GM12878 (cell line): ENCODE data around the gene TBCK. TPM values are rescaled to one million over a fixed set of nuclear protein-coding genes. Genes with fewer than 3 reads are reported as not detected.

Source experiments
- ATAC-seq: fragments of 200-7000 bp; cut with Tn5 transposase; 3 replicates; pipeline ENCODE4 v1.9.1; 2020; ENCODE audit warnings: mild to moderate bottlenecking, moderate library complexity
- BruUV-seq: library from RNA; stranded (reverse); fragments of 400-500 nt; replicated peaks from 2 replicates; lab custom pipeline; 2021; lab: Mats Ljungman, UMichigan
- CTCF ChIA-PET: fragments of 300-600 bp; sonication (Branson Sonifier 250); formaldehyde crosslinking; extraction: SDS; loops from one replicate; lab custom pipeline; 2021; ENCODE audit warnings: inconsistent platforms; lab: Yijun Ruan, JAX
- POLR2A ChIA-PET: fragments of 350-600 bp; formaldehyde crosslinking; extraction: SDS; loops from one replicate; lab custom pipeline; 2021; ENCODE audit warnings: inconsistent platforms; lab: Charles Lee
- RAD21 ChIA-PET: fragments of 300-600 bp; sonication (Branson Sonifier 250); formaldehyde crosslinking; loops from one replicate; lab custom pipeline; 2023; ENCODE audit warnings: antibody characterized with exemption; ENCODE audit not compliant: unreplicated experiment; lab: Charles Lee
- SMC1A ChIA-PET: fragments of 300-600 bp; sonication (Branson Sonifier 250); formaldehyde crosslinking; loops from one replicate; lab custom pipeline; 2023; ENCODE audit not compliant: unreplicated experiment, uncharacterized antibody; lab: Charles Lee
- DNase-seq: peaks from one replicate; pipeline ENCODE4 v3.0.0-alpha.2; 2011; ENCODE audit warnings: low read depth, low spot score
- FAIRE-seq: peaks from 3 replicates; lab custom pipeline; 2011; peaks lifted over from hg19 to GRCh38; lab: Jason Lieb, UNC
- H2AFZ ChIP-seq: 2 replicates; pipeline ENCODE4 v1.6.0; 2011; ENCODE audit warnings: low read depth, low read length, control low read depth; ENCODE audit not compliant: control insufficient read depth
- H3K27ac ChIP-seq: 2 replicates; pipeline ENCODE4 v1.5.1; 2011; ENCODE audit warnings: control low read depth; ENCODE audit not compliant: control insufficient read depth, insufficient read depth
- H3K27me3 ChIP-seq, 2 experiments: replicated peaks in 1 of 2; 2 replicates each; pipeline versions ENCODE4 v1.6.0 to v1.6.1; 2011; ENCODE audit warnings: low read length in 1 of 2; ENCODE audit not compliant: control insufficient read depth in 2 of 2, insufficient read depth in 2 of 2
- H3K36me3 ChIP-seq, 2 experiments: 2 replicates each; pipeline ENCODE4 v1.5.1; 2011; ENCODE audit warnings: low read length in 1 of 2; ENCODE audit not compliant: control insufficient read depth in 2 of 2, insufficient read depth in 2 of 2
- H3K4me1 ChIP-seq: 2 replicates; pipeline ENCODE4 v1.6.1; 2011; ENCODE audit warnings: mild to moderate bottlenecking, low read length, moderate library complexity, mixed read lengths; ENCODE audit not compliant: control insufficient read depth, insufficient read depth
- H3K4me2 ChIP-seq: 2 replicates; pipeline ENCODE4 v1.6.0; 2011; ENCODE audit warnings: control low read depth; ENCODE audit not compliant: control insufficient read depth, insufficient read depth
- H3K4me3 ChIP-seq: fragments of 200-600 bp; sonication (generic); 2 replicates; pipeline ENCODE4 v1.5.1; 2016
- H3K79me2 ChIP-seq: 2 replicates; pipeline ENCODE4 v1.6.0; 2011; ENCODE audit warnings: low read length; ENCODE audit not compliant: control insufficient read depth, insufficient read depth
- H3K9ac ChIP-seq: 2 replicates; pipeline ENCODE4 v1.8.0; 2011; ENCODE audit warnings: low read length, control low read depth, mixed read lengths; ENCODE audit not compliant: control insufficient read depth, insufficient read depth
- H3K9me3 ChIP-seq: replicated peaks from 3 replicates; pipeline ENCODE4 v1.5.1; 2011; ENCODE audit warnings: mild to moderate bottlenecking, low read length; ENCODE audit not compliant: control insufficient read depth, insufficient read depth
- H4K20me1 ChIP-seq: 2 replicates; pipeline ENCODE4 v1.6.0; 2011; ENCODE audit not compliant: control insufficient read depth, insufficient read depth
- CREB1 ChIP-seq: IDR thresholded peaks from 2 replicates; pipeline ENCODE4 v1.6.1; 2012; ENCODE audit warnings: low read depth, mild to moderate bottlenecking, inconsistent platforms
- EZH2 ChIP-seq: IDR thresholded peaks from 2 replicates; pipeline ENCODE4 v1.6.1; 2012; ENCODE audit warnings: low read depth, mild to moderate bottlenecking, control low read depth, inconsistent platforms, low read length, borderline replicate concordance; ENCODE audit not compliant: control insufficient read depth
- REST ChIP-seq: IDR thresholded peaks from 2 replicates; pipeline ENCODE4 v1.6.1; 2012; ENCODE audit warnings: mild to moderate bottlenecking, low read depth, low read length
- WGBS: methylation state at CpG from one replicate; pipeline ENCODE4 v1.1.6; 2016; ENCODE audit warnings: low lambda C conversion rate; ENCODE audit not compliant: insufficient replicate concordance, insufficient coverage; ENCODE audit errors: missing lambda C conversion rate; 5-methylcytosine and 5-hydroxymethylcytosine counted together
- in situ Hi-C: fragments of 300-500 bp; cut with MboI; formaldehyde crosslinking; loops from 9 replicates; pipeline ENCODE4 v1.14.3; 2018; ENCODE audit warnings: mixed read lengths
- intact Hi-C: fragments of 100-400 bp; cut with micrococcal nuclease; formaldehyde crosslinking; loops from one replicate; pipeline ENCODE4 v1.14.2; 2022; ENCODE audit not compliant: unreplicated experiment
- polyA plus RNA-seq, 11 experiments: library from polyadenylated mRNA; depleted of rRNA in 4 of 11; unstranded in 6 of 11; stranded (reverse) in 5 of 11; fragments of >200 nt; fragmentation: Nextera tagmentation in 4 of 11; fragmentation: Illumina TruSeq in 1 of 11; extraction: Ambion mirVana in 4 of 11; extraction: Trizol in 1 of 11; gene quantifications; 1 replicate in 1 of 11; 2 replicates in 10 of 11; pipeline versions ENCODE4 v1.2.1 to v1.2.3, GENCODE V29; 2011 to 2016; ENCODE audit warnings: inconsistent platforms in 2 of 11, missing spikeins in 2 of 11, low read depth in 1 of 11
- total RNA-seq, 4 experiments: library from RNA; depleted of rRNA in 3 of 4; stranded (reverse); fragments of >200 nt in 3 of 4; fragmentation: Illumina TruSeq in 1 of 4; extraction: Trizol in 1 of 4; gene quantifications; 2 replicates each; pipeline versions ENCODE4 v1.2.1 to v1.2.3, GENCODE V29; 2013 to 2021
- TF ChIP-seq, protein P1 (sequence below), 3 experiments: IDR thresholded peaks in 2 of 3; conservative IDR thresholded peaks in 1 of 3; 2 replicates each; pipeline ENCODE4 v1.5.1; 2011; ENCODE audit warnings: low read depth in 3 of 3, low read length in 3 of 3, mild to moderate bottlenecking in 3 of 3, control low read depth in 2 of 3, moderate library complexity in 2 of 3, inconsistent platforms in 1 of 3, mixed read lengths in 1 of 3; ENCODE audit not compliant: control insufficient read depth in 2 of 3, insufficient read depth in 1 of 3; ENCODE audit errors: extremely low read depth in 1 of 3
- TF ChIP-seq, protein P2 (sequence below): fragments of 450-650 bp; IDR thresholded peaks from 2 replicates; pipeline ENCODE4 v1.6.1; 2017; ENCODE audit warnings: antibody characterized with exemption, mild to moderate bottlenecking, moderate library complexity
- TF ChIP-seq, protein P3 (sequence below): IDR thresholded peaks from 2 replicates; pipeline ENCODE4 v1.6.1; 2012; ENCODE audit warnings: improper control_type of control experiment, low read depth, low read length; ENCODE audit not compliant: insufficient replicate concordance

TBCK gene
- total and polyA plus RNA-seq, 10 of the 15 experiments (the other 5 are each of a cell fraction or from before 2014, with no cell fraction given), result 4.1 to 30.3 (median 20.2) TPM

DNA sequence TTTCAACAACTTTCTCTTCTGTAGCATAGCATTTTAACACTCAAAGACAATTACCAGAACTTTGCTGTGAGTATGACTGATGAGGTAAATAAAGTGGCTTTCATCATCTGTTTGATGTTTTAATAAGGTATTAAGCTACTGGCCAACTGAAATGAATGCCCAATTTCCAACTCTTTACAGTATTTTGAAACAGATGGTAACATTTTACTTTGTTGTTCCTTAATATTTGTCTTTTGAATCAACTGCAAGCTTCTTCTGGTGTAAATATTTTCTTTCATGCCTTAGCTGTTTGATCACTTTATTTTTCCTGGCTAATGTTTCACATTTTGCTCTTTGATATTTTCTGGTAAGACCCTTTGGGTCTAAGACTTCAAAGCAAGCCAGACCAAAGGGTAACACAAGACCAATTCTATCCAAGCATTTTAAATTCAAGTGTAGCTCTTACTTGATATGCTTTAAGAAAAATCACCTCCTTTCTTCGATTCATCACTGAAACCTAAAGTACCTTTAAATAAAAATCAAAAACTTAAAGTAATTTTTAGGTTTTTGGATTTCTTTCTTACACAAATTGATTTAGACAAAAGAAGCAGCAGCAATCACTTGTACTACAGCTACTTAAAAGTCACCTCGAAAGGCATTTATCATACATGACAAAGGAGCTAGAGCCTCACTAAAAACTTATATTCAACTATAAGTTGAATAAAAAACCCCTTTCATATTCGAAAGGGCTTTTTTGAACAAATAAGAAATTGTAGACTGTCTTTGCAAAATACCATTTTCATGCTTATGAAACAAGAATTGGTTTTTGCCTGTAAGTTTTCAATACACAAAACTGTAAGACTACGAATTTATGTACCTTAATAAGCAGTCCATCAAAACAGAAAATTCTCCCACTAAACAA lies 57.6 kb downstream of the TBCK start:
- Histone ChIP-seq H3K79me2 (no peaks in the 10 kb centered on the region), H3K4me3 (no peak overlapping the region), H4K20me1 (no peaks in the 10 kb centered on the region), H3K27ac (no peak overlapping the region), H3K9ac (no peak overlapping the region), H3K27me3 (no peaks in the 10 kb centered on the region), H3K4me1 (no peaks in the 10 kb centered on the region), H3K36me3 (peaks cover 0 to 4% of the 10 kb centered on the region in 2 experiments; a peak in 2 of 4 replicates), H3K4me2 (no peak overlapping the region), H3K9me3 (no peaks in the 10 kb centered on the region; the same call in 2 of the 3 replicates), H2AFZ (no peak overlapping the region)
- CTCF ChIA-PET, result interaction anchor here (0.8 to 1.6 kb wide), 4 partner anchors 9 to 48 kb away, joined by 3 to 10 read pairs (median 3); no protein-coding TSS in a partner anchor
- 96% methylated on average over 4 of the region's 4 CpGs for WGBS
- BruUV-seq, result no TSS peak
- in situ Hi-C loops, result no loop called here
- POLR2A ChIA-PET, result no interaction called here
- FAIRE-seq (peak; percentile 59), ATAC-seq (no peak), DNase-seq (no peak)
- RAD21 ChIA-PET, result interaction anchor here (1.2 kb wide), 1 partner anchor 8 kb away, joined by 4 read pairs; no protein-coding TSS in a partner anchor
- SMC1A ChIA-PET, result interaction anchor here (0.8 to 1.1 kb wide), 5 partner anchors 9 to 111 kb away, joined by 3 to 6 read pairs (median 3); partner anchors contain the start of gene GIMD1
- intact Hi-C loops, result no loop called here
- TF ChIP-seq EZH2 (no peak), REST (no peak), CREB1 (no peak)
- TF ChIP-seq, protein P1, sequence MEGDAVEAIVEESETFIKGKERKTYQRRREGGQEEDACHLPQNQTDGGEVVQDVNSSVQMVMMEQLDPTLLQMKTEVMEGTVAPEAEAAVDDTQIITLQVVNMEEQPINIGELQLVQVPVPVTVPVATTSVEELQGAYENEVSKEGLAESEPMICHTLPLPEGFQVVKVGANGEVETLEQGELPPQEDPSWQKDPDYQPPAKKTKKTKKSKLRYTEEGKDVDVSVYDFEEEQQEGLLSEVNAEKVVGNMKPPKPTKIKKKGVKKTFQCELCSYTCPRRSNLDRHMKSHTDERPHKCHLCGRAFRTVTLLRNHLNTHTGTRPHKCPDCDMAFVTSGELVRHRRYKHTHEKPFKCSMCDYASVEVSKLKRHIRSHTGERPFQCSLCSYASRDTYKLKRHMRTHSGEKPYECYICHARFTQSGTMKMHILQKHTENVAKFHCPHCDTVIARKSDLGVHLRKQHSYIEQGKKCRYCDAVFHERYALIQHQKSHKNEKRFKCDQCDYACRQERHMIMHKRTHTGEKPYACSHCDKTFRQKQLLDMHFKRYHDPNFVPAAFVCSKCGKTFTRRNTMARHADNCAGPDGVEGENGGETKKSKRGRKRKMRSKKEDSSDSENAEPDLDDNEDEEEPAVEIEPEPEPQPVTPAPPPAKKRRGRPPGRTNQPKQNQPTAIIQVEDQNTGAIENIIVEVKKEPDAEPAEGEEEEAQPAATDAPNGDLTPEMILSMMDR (IDR thresholded peaks at IDR 0.05 in 2 of 3, conservative IDR thresholded peaks at IDR 0.05 in 1 of 3; ENCODE audit: control insufficient read depth in 2 of 3, extremely low read depth in 1 of 3, insufficient read depth in 1 of 3, low read depth in 3 of 3, low read length in 3 of 3), result no peak
- TF ChIP-seq, protein P2, sequence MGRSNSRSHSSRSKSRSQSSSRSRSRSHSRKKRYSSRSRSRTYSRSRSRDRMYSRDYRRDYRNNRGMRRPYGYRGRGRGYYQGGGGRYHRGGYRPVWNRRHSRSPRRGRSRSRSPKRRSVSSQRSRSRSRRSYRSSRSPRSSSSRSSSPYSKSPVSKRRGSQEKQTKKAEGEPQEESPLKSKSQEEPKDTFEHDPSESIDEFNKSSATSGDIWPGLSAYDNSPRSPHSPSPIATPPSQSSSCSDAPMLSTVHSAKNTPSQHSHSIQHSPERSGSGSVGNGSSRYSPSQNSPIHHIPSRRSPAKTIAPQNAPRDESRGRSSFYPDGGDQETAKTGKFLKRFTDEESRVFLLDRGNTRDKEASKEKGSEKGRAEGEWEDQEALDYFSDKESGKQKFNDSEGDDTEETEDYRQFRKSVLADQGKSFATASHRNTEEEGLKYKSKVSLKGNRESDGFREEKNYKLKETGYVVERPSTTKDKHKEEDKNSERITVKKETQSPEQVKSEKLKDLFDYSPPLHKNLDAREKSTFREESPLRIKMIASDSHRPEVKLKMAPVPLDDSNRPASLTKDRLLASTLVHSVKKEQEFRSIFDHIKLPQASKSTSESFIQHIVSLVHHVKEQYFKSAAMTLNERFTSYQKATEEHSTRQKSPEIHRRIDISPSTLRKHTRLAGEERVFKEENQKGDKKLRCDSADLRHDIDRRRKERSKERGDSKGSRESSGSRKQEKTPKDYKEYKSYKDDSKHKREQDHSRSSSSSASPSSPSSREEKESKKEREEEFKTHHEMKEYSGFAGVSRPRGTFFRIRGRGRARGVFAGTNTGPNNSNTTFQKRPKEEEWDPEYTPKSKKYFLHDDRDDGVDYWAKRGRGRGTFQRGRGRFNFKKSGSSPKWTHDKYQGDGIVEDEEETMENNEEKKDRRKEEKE, result no peak
- TF ChIP-seq, protein P3, sequence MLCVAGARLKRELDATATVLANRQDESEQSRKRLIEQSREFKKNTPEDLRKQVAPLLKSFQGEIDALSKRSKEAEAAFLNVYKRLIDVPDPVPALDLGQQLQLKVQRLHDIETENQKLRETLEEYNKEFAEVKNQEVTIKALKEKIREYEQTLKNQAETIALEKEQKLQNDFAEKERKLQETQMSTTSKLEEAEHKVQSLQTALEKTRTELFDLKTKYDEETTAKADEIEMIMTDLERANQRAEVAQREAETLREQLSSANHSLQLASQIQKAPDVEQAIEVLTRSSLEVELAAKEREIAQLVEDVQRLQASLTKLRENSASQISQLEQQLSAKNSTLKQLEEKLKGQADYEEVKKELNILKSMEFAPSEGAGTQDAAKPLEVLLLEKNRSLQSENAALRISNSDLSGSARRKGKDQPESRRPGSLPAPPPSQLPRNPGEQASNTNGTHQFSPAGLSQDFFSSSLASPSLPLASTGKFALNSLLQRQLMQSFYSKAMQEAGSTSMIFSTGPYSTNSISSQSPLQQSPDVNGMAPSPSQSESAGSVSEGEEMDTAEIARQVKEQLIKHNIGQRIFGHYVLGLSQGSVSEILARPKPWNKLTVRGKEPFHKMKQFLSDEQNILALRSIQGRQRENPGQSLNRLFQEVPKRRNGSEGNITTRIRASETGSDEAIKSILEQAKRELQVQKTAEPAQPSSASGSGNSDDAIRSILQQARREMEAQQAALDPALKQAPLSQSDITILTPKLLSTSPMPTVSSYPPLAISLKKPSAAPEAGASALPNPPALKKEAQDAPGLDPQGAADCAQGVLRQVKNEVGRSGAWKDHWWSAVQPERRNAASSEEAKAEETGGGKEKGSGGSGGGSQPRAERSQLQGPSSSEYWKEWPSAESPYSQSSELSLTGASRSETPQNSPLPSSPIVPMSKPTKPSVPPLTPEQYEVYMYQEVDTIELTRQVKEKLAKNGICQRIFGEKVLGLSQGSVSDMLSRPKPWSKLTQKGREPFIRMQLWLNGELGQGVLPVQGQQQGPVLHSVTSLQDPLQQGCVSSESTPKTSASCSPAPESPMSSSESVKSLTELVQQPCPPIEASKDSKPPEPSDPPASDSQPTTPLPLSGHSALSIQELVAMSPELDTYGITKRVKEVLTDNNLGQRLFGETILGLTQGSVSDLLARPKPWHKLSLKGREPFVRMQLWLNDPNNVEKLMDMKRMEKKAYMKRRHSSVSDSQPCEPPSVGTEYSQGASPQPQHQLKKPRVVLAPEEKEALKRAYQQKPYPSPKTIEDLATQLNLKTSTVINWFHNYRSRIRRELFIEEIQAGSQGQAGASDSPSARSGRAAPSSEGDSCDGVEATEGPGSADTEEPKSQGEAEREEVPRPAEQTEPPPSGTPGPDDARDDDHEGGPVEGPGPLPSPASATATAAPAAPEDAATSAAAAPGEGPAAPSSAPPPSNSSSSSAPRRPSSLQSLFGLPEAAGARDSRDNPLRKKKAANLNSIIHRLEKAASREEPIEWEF, result no peak
